Measurements from ENCODE around the gene VPS13C. TPM values are rescaled to one million over a fixed set of nuclear protein-coding genes. Genes with fewer than 3 reads are reported as not detected.

VPS13C gene
- total and polyA plus RNA-seq, 2 experiments from 2014 or later: 8.7 to 21.7 TPM

- TF ChIP-seq EZH2 (IDR thresholded peaks at IDR 0.05; ENCODE audit: insufficient read depth, poor library complexity, severe bottlenecking) (no peak), EZH2phosphoT487 (IDR thresholded peaks at IDR 0.05; ENCODE audit: insufficient read depth, low read depth) (no peak)
- 97% methylated on average over 8 of the region's 8 CpGs for WGBS, 2 experiments (ENCODE audit: low coverage in 1 of 2, low lambda C conversion rate in 2 of 2, missing lambda C conversion rate in 2 of 2)
- DNase-seq: no peak
- in situ Hi-C loops (cut with MboI): no loop called here
- no peak overlapping the region for H3K4me2 ChIP-seq (ENCODE audit: unreplicated experiment)
- H3K9me3 ChIP-seq (ENCODE audit: low read depth): no peaks in the 10 kb centered on the region
- 0 out of 2 replicates have a peak, but pooled peaks cover 13% of the 10 kb centered on the region for H3K36me3 ChIP-seq (ENCODE audit: low read depth)
- no peaks in the 10 kb centered on the region for H4K20me1 ChIP-seq (ENCODE audit: insufficient read depth)
- H2AFZ ChIP-seq: no peak overlapping the region
- H3K4me3 ChIP-seq: no peak overlapping the region
- H3K9ac ChIP-seq: no peak overlapping the region
- H3K79me2 ChIP-seq (ENCODE audit: insufficient read depth): no peaks in the 10 kb centered on the region
- no peaks in the 10 kb centered on the region for H3F3A ChIP-seq (ENCODE audit: insufficient read depth)
- no peaks in the 10 kb centered on the region for H3K4me1 ChIP-seq (ENCODE audit: insufficient read depth)
- H3K27me3 ChIP-seq (replicated peaks; ENCODE audit: insufficient read depth): no peaks in the 10 kb centered on the region
- H3K9me2 ChIP-seq (ENCODE audit: insufficient read depth): no peaks in the 10 kb centered on the region
- no peak overlapping the region for H3K27ac ChIP-seq
Observed at GRCh38 chr15:61857169-61857829, 202.9 kb downstream of the VPS13C start.

- H3K4me2 ChIP-seq (ENCODE audit: unreplicated experiment): no peak overlapping the region
- no peaks in the 10 kb centered on the region for H3F3A ChIP-seq (ENCODE audit: insufficient read depth)
- WGBS, 2 experiments (ENCODE audit: low coverage in 1 of 2, low lambda C conversion rate in 2 of 2, missing lambda C conversion rate in 2 of 2): 97 to 98% methylated on average over 1 of the region's 1 CpG
- H3K36me3 ChIP-seq (ENCODE audit: low read depth): 0 out of 2 replicates have a peak, but pooled peaks cover 13% of the 10 kb centered on the region
- H2AFZ ChIP-seq: no peak overlapping the region
- TF ChIP-seq EZH2 (IDR thresholded peaks at IDR 0.05; ENCODE audit: insufficient read depth, poor library complexity, severe bottlenecking): no peak
- no peak for TF ChIP-seq EZH2phosphoT487 (IDR thresholded peaks at IDR 0.05; ENCODE audit: insufficient read depth, low read depth)
- H3K27ac ChIP-seq: no peak overlapping the region
- H3K9me2 ChIP-seq (ENCODE audit: insufficient read depth): no peaks in the 10 kb centered on the region
- H3K4me3 ChIP-seq: no peak overlapping the region
- no peaks in the 10 kb centered on the region for H3K27me3 ChIP-seq (replicated peaks; ENCODE audit: insufficient read depth)
- H3K79me2 ChIP-seq (ENCODE audit: insufficient read depth): no peaks in the 10 kb centered on the region
- no peaks in the 10 kb centered on the region for H4K20me1 ChIP-seq (ENCODE audit: insufficient read depth)
- in situ Hi-C loops (cut with MboI): no loop called here
- DNase-seq: no peak
- H3K9ac ChIP-seq: no peak overlapping the region
- no peaks in the 10 kb centered on the region for H3K4me1 ChIP-seq (ENCODE audit: insufficient read depth)
- no peaks in the 10 kb centered on the region for H3K9me3 ChIP-seq (ENCODE audit: low read depth)
Observed at GRCh38 chr15:61856295-61856694, 204.0 kb downstream of the VPS13C start.

GRCh38 chr15:61853195-61853594, 207.1 kb downstream of the VPS13C start:
- DNase-seq: no peak

GRCh38 chr15:61851955-61852354, 208.3 kb downstream of the VPS13C start:
- Histone ChIP-seq H3K9me3 (ENCODE audit: low read depth) (no peaks in the 10 kb centered on the region), H3K9me2 (ENCODE audit: insufficient read depth) (no peaks in the 10 kb centered on the region), H3K9ac (no peak overlapping the region), H3K79me2 (ENCODE audit: insufficient read depth) (no peaks in the 10 kb centered on the region), H3K36me3 (ENCODE audit: low read depth) (0 out of 2 replicates have a peak, but pooled peaks cover 13% of the 10 kb centered on the region), H3K27me3 (replicated peaks; ENCODE audit: insufficient read depth) (no peaks in the 10 kb centered on the region), H3K4me2 (ENCODE audit: unreplicated experiment) (no peak overlapping the region), H2AFZ (no peak overlapping the region), H3F3A (ENCODE audit: insufficient read depth) (no peaks in the 10 kb centered on the region), H4K20me1 (ENCODE audit: insufficient read depth) (no peaks in the 10 kb centered on the region), H3K27ac (no peak overlapping the region), H3K4me3 (no peak overlapping the region), H3K4me1 (ENCODE audit: insufficient read depth) (no peaks in the 10 kb centered on the region)
- 75 to 80% methylated on average over 4 of the region's 4 CpGs for WGBS, 2 experiments (ENCODE audit: low coverage in 1 of 2, low lambda C conversion rate in 2 of 2, missing lambda C conversion rate in 2 of 2)
- no peak for DNase-seq
- in situ Hi-C loops (cut with MboI): no loop called here
- TF ChIP-seq EZH2phosphoT487 (IDR thresholded peaks at IDR 0.05; ENCODE audit: insufficient read depth, low read depth): no peak
- TF ChIP-seq EZH2 (IDR thresholded peaks at IDR 0.05; ENCODE audit: insufficient read depth, poor library complexity, severe bottlenecking): no peak

More at GRCh38 chr15:61853195-61853594, 207.1 kb downstream of the VPS13C start:
- Histone ChIP-seq H3K9me2 (ENCODE audit: insufficient read depth) (no peaks in the 10 kb centered on the region), H3K27ac (no peak overlapping the region), H3K9me3 (ENCODE audit: low read depth) (no peaks in the 10 kb centered on the region), H3K27me3 (replicated peaks; ENCODE audit: insufficient read depth) (no peaks in the 10 kb centered on the region), H3K4me3 (no peak overlapping the region), H3K36me3 (ENCODE audit: low read depth) (0 out of 2 replicates have a peak, but pooled peaks cover 13% of the 10 kb centered on the region), H3K4me1 (ENCODE audit: insufficient read depth) (no peaks in the 10 kb centered on the region), H3F3A (ENCODE audit: insufficient read depth) (no peaks in the 10 kb centered on the region), H3K79me2 (ENCODE audit: insufficient read depth) (no peaks in the 10 kb centered on the region), H3K4me2 (ENCODE audit: unreplicated experiment) (no peak overlapping the region), H3K9ac (no peak overlapping the region), H2AFZ (no peak overlapping the region), H4K20me1 (ENCODE audit: insufficient read depth) (no peaks in the 10 kb centered on the region)
- 90 to 100% methylated on average over 1 of the region's 1 CpG for WGBS, 2 experiments (ENCODE audit: low coverage in 1 of 2, low lambda C conversion rate in 2 of 2, missing lambda C conversion rate in 2 of 2)
- TF ChIP-seq EZH2phosphoT487 (IDR thresholded peaks at IDR 0.05; ENCODE audit: insufficient read depth, low read depth) (no peak), EZH2 (IDR thresholded peaks at IDR 0.05; ENCODE audit: insufficient read depth, poor library complexity, severe bottlenecking) (no peak)
- in situ Hi-C loops (cut with MboI): no loop called here
